HCT116 (cell line): ENCODE data around the gene NSF. TPM values are rescaled to one million over a fixed set of nuclear protein-coding genes. Genes with fewer than 3 reads are reported as not detected.

Source experiments
- ATAC-seq: fragments of 200-7000 bp; cut with Tn5 transposase; 2 replicates; pipeline ENCODE4 v1.9.1; 2020; ENCODE audit warnings: mild to moderate bottlenecking, moderate library complexity
- BruUV-seq: library from RNA; stranded (reverse); fragments of 400-500 nt; replicated peaks from 2 replicates; lab custom pipeline; 2021; lab: Mats Ljungman, UMichigan
- CTCF ChIA-PET: fragments of 300-600 bp; sonication (Branson Sonifier 250); formaldehyde crosslinking; loops from one replicate; lab custom pipeline; 2021; ENCODE audit warnings: antibody characterized with exemption; lab: Charles Lee
- POLR2A ChIA-PET: fragments of 300-600, 350-600 bp; sonication (Branson Sonifier 250); formaldehyde crosslinking; loops from one replicate; lab custom pipeline; 2021; ENCODE audit warnings: antibody characterized with exemption; lab: Charles Lee
- RAD21 ChIA-PET, 2 experiments: fragments of 300-600 bp; sonication (Branson Sonifier 250); formaldehyde crosslinking; loops; one replicate each; lab custom pipeline; 2023; ENCODE audit warnings: low total read pairs in 2 of 2; ENCODE audit not compliant: uncharacterized antibody in 2 of 2, unreplicated experiment in 2 of 2, low non-redundant PET in 1 of 2; lab: Charles Lee
- DNase-seq: peaks from one replicate; pipeline ENCODE4 v3.0.0-alpha.2; 2010; ENCODE audit warnings: low read depth, low spot score
- H2AFZ ChIP-seq: fragments of 200-600 bp; shearing (Covaris generic), sonication (generic); 2 replicates; pipeline ENCODE4 v1.6.1; 2017; ENCODE audit warnings: low read depth, mixed run types, mixed read lengths, antibody characterized with exemption, low read length; ENCODE audit not compliant: poor library complexity, severe bottlenecking
- H3K27ac ChIP-seq: 2 replicates; pipeline ENCODE4 v1.5.1; 2012; ENCODE audit warnings: low read depth, low read length
- H3K27me3 ChIP-seq: fragments of 200-600 bp; sonication (generic); 2 replicates; pipeline ENCODE4 v1.6.1; 2016; ENCODE audit warnings: mixed run types, low read length, mixed read lengths; ENCODE audit not compliant: insufficient read depth
- H3K36me3 ChIP-seq, 2 experiments: fragments of 200-500 bp in 1 of 2; fragments of 200-600 bp in 1 of 2; sonication (Bioruptor generic) in 1 of 2; sonication (generic) in 1 of 2; 2 replicates each; pipeline versions ENCODE4 v1.5.1 to v1.6.1; 2014 to 2016; ENCODE audit warnings: low read length in 2 of 2, inconsistent platforms in 1 of 2, mixed read lengths in 1 of 2, mixed run types in 1 of 2; ENCODE audit not compliant: insufficient read depth in 2 of 2, control insufficient read depth in 1 of 2
- H3K4me1 ChIP-seq, 2 experiments: fragments of 200-600 bp in 1 of 2; sonication (generic) in 1 of 2; 2 replicates each; pipeline versions ENCODE4 v1.5.1 to v1.6.1; 2012 to 2017; ENCODE audit warnings: low read length in 2 of 2, inconsistent platforms in 1 of 2, mild to moderate bottlenecking in 1 of 2, mixed read lengths in 1 of 2, mixed run types in 1 of 2, moderate library complexity in 1 of 2; ENCODE audit not compliant: insufficient read depth in 2 of 2, control insufficient read depth in 1 of 2
- H3K4me2 ChIP-seq: fragments of 200-600 bp; sonication (generic); 2 replicates; pipeline ENCODE4 v1.6.1; 2017; ENCODE audit warnings: mixed run types, low read length, mixed read lengths
- H3K4me3 ChIP-seq, 2 experiments: fragments of 200-600 bp in 1 of 2; sonication (generic) in 1 of 2; replicated peaks in 1 of 2; 2 replicates each; pipeline ENCODE4 v1.5.1; 2011 to 2016; ENCODE audit warnings: low read length in 2 of 2, control low read depth in 1 of 2, low read depth in 1 of 2, mild to moderate bottlenecking in 1 of 2, mixed read lengths in 1 of 2, mixed run types in 1 of 2
- H3K79me2 ChIP-seq: fragments of 200-600 bp; sonication (generic); 2 replicates; pipeline ENCODE4 v1.6.1; 2017; ENCODE audit warnings: mild to moderate bottlenecking, mixed run types, low read length, moderate library complexity, mixed read lengths; ENCODE audit not compliant: insufficient read depth
- H3K9ac ChIP-seq: fragments of 200-600 bp; sonication (generic); 2 replicates; pipeline ENCODE4 v1.6.1; 2016; ENCODE audit warnings: low read length, mixed read lengths
- H3K9me2 ChIP-seq: fragments of 200-600 bp; sonication (generic), shearing (Covaris generic); 2 replicates; pipeline ENCODE4 v1.6.1; 2017; ENCODE audit warnings: mixed run types, mild to moderate bottlenecking, moderate library complexity; ENCODE audit not compliant: insufficient read depth
- H3K9me3 ChIP-seq, 2 experiments: fragments of 200-500 bp in 1 of 2; fragments of 200-600 bp in 1 of 2; sonication (Bioruptor generic) in 1 of 2; sonication (generic) in 1 of 2; 2 replicates each; pipeline ENCODE4 v1.6.1; 2014 to 2017; ENCODE audit warnings: low read length in 2 of 2, mixed read lengths in 2 of 2, inconsistent platforms in 1 of 2, low read depth in 1 of 2, mild to moderate bottlenecking in 1 of 2, mixed run types in 1 of 2, moderate library complexity in 1 of 2; ENCODE audit not compliant: control insufficient read depth in 1 of 2, insufficient read depth in 1 of 2
- H4K20me1 ChIP-seq: fragments of 200-600 bp; sonication (generic), shearing (Covaris generic); 2 replicates; pipeline ENCODE4 v1.6.1; 2017; ENCODE audit warnings: mixed run types, mild to moderate bottlenecking, moderate library complexity; ENCODE audit not compliant: insufficient read depth
- CBX3 ChIP-seq: IDR thresholded peaks from 2 replicates; pipeline ENCODE4 v1.6.1; 2012; ENCODE audit warnings: low read depth
- CEBPB ChIP-seq: IDR thresholded peaks from 2 replicates; pipeline ENCODE4 v1.6.1; 2012; ENCODE audit warnings: low read depth
- EZH2 ChIP-seq: fragments of 200-600 bp; sonication (generic); IDR thresholded peaks from 2 replicates; pipeline ENCODE4 v1.6.1; 2017; ENCODE audit warnings: antibody characterized with exemption, mixed run types
- FOSL1 ChIP-seq: IDR thresholded peaks from 2 replicates; pipeline ENCODE4 v1.6.1; 2012; ENCODE audit warnings: low read depth
- JUND ChIP-seq: IDR thresholded peaks from 2 replicates; pipeline ENCODE4 v1.6.1; 2012
- POLR2A ChIP-seq: IDR thresholded peaks from 2 replicates; pipeline ENCODE4 v1.7.0; 2011; ENCODE audit warnings: borderline replicate concordance; ENCODE audit not compliant: insufficient read depth, insufficient read length; ENCODE audit errors: extremely low read depth
- POLR2AphosphoS5 ChIP-seq: IDR thresholded peaks from 2 replicates; pipeline ENCODE4 v1.6.1; 2011; ENCODE audit warnings: mild to moderate bottlenecking, low read depth, low read length, moderate library complexity
- SIN3A ChIP-seq: IDR thresholded peaks from 2 replicates; pipeline ENCODE4 v1.6.1; 2012; ENCODE audit warnings: low read depth
- SP1 ChIP-seq: IDR thresholded peaks from 2 replicates; pipeline ENCODE4 v1.6.1; 2012; ENCODE audit warnings: low read depth
- SRF ChIP-seq: IDR thresholded peaks from 2 replicates; pipeline ENCODE4 v1.6.1; 2012; ENCODE audit warnings: low read depth
- TCF7L2 ChIP-seq: IDR thresholded peaks from 2 replicates; pipeline ENCODE4 v1.7.0; 2011; ENCODE audit warnings: borderline replicate concordance, inconsistent platforms; ENCODE audit not compliant: insufficient read depth, insufficient read length; ENCODE audit errors: extremely low read depth
- YY1 ChIP-seq: IDR thresholded peaks from 2 replicates; pipeline ENCODE4 v1.6.1; 2011; ENCODE audit warnings: low read length, low read depth, moderate library complexity, mild to moderate bottlenecking; ENCODE audit not compliant: insufficient replicate concordance; ENCODE audit errors: extremely low read depth
- ZNF274 ChIP-seq: fragments of 200-500 bp; sonication (Bioruptor generic); IDR thresholded peaks from 2 replicates; pipeline ENCODE4 v1.6.1; 2014; ENCODE audit warnings: mild to moderate bottlenecking, low read depth, low read length, inconsistent platforms
- intact Hi-C: fragments of 100-400 bp; cut with micrococcal nuclease; formaldehyde crosslinking; loops from 2 replicates; pipeline ENCODE4 v1.10.0; 2022
- total RNA-seq: library from RNA; stranded (reverse); gene quantifications from one replicate; pipeline ENCODE4 v1.2.1, GENCODE V29; 2021; ENCODE audit not compliant: unreplicated experiment
- TF ChIP-seq, protein P1 (sequence below), 3 experiments: fragments of 200-600 bp in 1 of 3; sonication (generic) in 1 of 3; IDR thresholded peaks in 2 of 3; conservative IDR thresholded peaks in 1 of 3; 2 replicates each; pipeline ENCODE4 v1.5.1; 2012 to 2017; ENCODE audit warnings: low read depth in 2 of 3, low read length in 2 of 3, antibody characterized with exemption in 1 of 3, borderline replicate concordance in 1 of 3, control low read depth in 1 of 3, mild to moderate bottlenecking in 1 of 3, mixed read lengths in 1 of 3, mixed run types in 1 of 3, moderate library complexity in 1 of 3; ENCODE audit not compliant: insufficient read depth in 1 of 3
- TF ChIP-seq, protein P2 (sequence below): IDR thresholded peaks from 2 replicates; pipeline ENCODE4 v1.6.1; 2012
- TF ChIP-seq, protein P3 (sequence below): IDR thresholded peaks from 2 replicates; pipeline ENCODE4 v1.6.1; 2012; ENCODE audit warnings: low read depth

The NSF gene
- total RNA-seq, 1 experiment from 2014 or later, result 61.1 TPM

DNA sequence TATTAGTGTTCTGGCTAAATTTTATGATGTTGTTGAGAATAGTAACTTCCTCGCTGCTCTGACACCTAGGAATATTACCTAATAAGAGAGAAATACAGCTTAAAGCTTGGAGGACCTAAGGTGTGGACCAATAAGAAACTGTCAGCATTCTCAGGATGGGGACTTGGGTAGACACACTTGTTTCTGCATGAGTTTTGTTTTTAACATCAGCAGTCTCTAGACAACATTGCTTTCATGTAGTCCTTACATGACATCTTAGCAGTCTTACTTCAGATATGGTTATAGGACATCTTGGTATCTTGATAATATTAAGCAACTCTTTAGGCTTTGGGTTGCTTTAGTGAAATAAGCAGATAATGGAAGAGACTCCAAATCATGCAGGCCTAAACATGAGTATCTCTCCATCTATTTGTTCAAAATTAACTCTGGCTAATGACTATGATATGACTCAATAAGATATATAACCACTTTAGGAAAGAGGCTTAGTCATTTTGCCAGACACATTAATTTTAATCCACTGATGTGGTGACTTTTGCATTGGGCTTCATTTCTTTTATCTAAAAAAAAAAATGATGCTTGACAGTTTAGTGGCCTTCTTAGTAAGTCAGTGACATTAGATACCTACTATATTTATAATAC is 143.5 kb downstream of the NSF start:
- Histone ChIP-seq H3K27ac (no peak overlapping the region), H3K4me3 (no peak overlapping the region), H3K9me2 (no peaks in the 10 kb centered on the region), H3K27me3 (no peaks in the 10 kb centered on the region), H2AFZ (no peak overlapping the region), H3K36me3 (no peaks in the 10 kb centered on the region), H4K20me1 (no peaks in the 10 kb centered on the region), H3K79me2 (no peaks in the 10 kb centered on the region), H3K9ac (no peak overlapping the region), H3K4me1 (no peaks in the 10 kb centered on the region; a peak in 1 of 4 replicates), H3K9me3 (no peaks in the 10 kb centered on the region), H3K4me2 (no peak overlapping the region)
- intact Hi-C loops, result loop anchor here (5.0 kb wide), 1 partner anchor 103 kb away; no protein-coding TSS in a partner anchor
- TF ChIP-seq SP1 (peak; percentile 11; the same call in 1 of the 2 replicates), FOSL1 (peak; percentile 41; the same call in 1 of the 2 replicates), ZNF274 (no peak)
- ChIA-PET POLR2A (no interaction called here), RAD21 (no interaction called here), CTCF (no interaction called here)
- ATAC-seq (no peak), DNase-seq (no peak)
- BruUV-seq, result no TSS peak

DNA sequence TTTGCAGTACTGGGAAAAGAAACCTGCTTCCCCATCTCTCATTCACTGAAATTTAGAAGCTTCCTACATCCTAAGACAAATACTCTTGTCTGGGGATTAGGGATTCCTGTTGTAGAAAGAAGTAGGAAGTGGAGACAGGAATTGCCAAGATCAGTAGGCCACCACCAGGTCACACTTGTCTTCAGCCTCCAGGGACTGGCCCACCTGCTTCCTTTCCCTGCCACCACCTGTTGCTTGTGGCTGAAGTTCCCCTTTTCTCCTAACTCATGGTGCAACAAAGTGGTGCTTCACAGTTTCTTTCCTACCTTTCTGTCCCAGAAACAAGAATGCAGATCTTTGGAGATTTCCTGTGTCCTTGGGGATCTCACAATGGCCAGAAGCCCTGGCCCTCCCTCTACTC is 145.6 kb downstream of the NSF start:
- Histone ChIP-seq H2AFZ (no peak overlapping the region), H3K9ac (no peak overlapping the region), H3K9me3 (no peaks in the 10 kb centered on the region), H4K20me1 (no peaks in the 10 kb centered on the region), H3K36me3 (no peaks in the 10 kb centered on the region), H3K27me3 (no peaks in the 10 kb centered on the region), H3K4me1 (no peaks in the 10 kb centered on the region; a peak in 1 of 4 replicates), H3K4me2 (no peak overlapping the region), H3K4me3 (no peak overlapping the region), H3K27ac (no peak overlapping the region), H3K9me2 (no peaks in the 10 kb centered on the region), H3K79me2 (no peaks in the 10 kb centered on the region)
- intact Hi-C loops, result no loop called here
- ATAC-seq, result no peak
- CTCF ChIA-PET, result no interaction called here
- RAD21 ChIA-PET, result no interaction called here
- BruUV-seq, result no TSS peak
- DNase-seq, result no peak
- POLR2A ChIA-PET, result no interaction called here
- no peak for TF ChIP-seq EZH2
- no peak for TF ChIP-seq SRF
- TF ChIP-seq JUND, result no peak
- no peak for TF ChIP-seq POLR2AphosphoS5
- TF ChIP-seq TCF7L2, result no peak
- TF ChIP-seq, protein P1, sequence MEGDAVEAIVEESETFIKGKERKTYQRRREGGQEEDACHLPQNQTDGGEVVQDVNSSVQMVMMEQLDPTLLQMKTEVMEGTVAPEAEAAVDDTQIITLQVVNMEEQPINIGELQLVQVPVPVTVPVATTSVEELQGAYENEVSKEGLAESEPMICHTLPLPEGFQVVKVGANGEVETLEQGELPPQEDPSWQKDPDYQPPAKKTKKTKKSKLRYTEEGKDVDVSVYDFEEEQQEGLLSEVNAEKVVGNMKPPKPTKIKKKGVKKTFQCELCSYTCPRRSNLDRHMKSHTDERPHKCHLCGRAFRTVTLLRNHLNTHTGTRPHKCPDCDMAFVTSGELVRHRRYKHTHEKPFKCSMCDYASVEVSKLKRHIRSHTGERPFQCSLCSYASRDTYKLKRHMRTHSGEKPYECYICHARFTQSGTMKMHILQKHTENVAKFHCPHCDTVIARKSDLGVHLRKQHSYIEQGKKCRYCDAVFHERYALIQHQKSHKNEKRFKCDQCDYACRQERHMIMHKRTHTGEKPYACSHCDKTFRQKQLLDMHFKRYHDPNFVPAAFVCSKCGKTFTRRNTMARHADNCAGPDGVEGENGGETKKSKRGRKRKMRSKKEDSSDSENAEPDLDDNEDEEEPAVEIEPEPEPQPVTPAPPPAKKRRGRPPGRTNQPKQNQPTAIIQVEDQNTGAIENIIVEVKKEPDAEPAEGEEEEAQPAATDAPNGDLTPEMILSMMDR (IDR thresholded peaks at IDR 0.05 in 2 of 3, conservative IDR thresholded peaks at IDR 0.05 in 1 of 3; ENCODE audit: borderline replicate concordance in 1 of 3, insufficient read depth in 1 of 3, low read depth in 2 of 3, low read length in 2 of 3), result no peak
- TF ChIP-seq CBX3, result no peak
- TF ChIP-seq, protein P2, sequence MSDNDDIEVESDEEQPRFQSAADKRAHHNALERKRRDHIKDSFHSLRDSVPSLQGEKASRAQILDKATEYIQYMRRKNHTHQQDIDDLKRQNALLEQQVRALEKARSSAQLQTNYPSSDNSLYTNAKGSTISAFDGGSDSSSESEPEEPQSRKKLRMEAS, result no peak
- TF ChIP-seq, protein P3, sequence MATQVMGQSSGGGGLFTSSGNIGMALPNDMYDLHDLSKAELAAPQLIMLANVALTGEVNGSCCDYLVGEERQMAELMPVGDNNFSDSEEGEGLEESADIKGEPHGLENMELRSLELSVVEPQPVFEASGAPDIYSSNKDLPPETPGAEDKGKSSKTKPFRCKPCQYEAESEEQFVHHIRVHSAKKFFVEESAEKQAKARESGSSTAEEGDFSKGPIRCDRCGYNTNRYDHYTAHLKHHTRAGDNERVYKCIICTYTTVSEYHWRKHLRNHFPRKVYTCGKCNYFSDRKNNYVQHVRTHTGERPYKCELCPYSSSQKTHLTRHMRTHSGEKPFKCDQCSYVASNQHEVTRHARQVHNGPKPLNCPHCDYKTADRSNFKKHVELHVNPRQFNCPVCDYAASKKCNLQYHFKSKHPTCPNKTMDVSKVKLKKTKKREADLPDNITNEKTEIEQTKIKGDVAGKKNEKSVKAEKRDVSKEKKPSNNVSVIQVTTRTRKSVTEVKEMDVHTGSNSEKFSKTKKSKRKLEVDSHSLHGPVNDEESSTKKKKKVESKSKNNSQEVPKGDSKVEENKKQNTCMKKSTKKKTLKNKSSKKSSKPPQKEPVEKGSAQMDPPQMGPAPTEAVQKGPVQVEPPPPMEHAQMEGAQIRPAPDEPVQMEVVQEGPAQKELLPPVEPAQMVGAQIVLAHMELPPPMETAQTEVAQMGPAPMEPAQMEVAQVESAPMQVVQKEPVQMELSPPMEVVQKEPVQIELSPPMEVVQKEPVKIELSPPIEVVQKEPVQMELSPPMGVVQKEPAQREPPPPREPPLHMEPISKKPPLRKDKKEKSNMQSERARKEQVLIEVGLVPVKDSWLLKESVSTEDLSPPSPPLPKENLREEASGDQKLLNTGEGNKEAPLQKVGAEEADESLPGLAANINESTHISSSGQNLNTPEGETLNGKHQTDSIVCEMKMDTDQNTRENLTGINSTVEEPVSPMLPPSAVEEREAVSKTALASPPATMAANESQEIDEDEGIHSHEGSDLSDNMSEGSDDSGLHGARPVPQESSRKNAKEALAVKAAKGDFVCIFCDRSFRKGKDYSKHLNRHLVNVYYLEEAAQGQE, result no peak
- TF ChIP-seq SIN3A, result no peak
- TF ChIP-seq POLR2A, result no peak
- TF ChIP-seq YY1, result no peak
- no peak for TF ChIP-seq CEBPB
